GM12891 (cell line): ENCODE measurements around the gene MEF2C.

Source experiments
- POLR2A ChIP-seq: IDR thresholded peaks from 2 replicates; pipeline ENCODE4 v1.6.1; 2011; ENCODE audit warnings: low read depth, low read length, control low read depth
- POLR2AphosphoS5 ChIP-seq: IDR thresholded peaks from 2 replicates; pipeline ENCODE4 v1.6.1; 2011; ENCODE audit warnings: low read depth, low read length, control low read depth
- TAF1 ChIP-seq: IDR thresholded peaks from 2 replicates; pipeline ENCODE4 v1.6.1; 2011; ENCODE audit warnings: low read depth, low read length, control low read depth

- no peak; the same call in 1 of the 2 replicates for TF ChIP-seq POLR2AphosphoS5
- TF ChIP-seq POLR2A: peak; percentile 29; the same call in 1 of the 2 replicates
- no peak for TF ChIP-seq TAF1
Observed at GRCh38 chr5:88870285-88870684, 12.7 kb downstream of the MEF2C start.
